ENCODE data around the gene FBXO31. TPM values are rescaled to one million over a fixed set of nuclear protein-coding genes. Genes with fewer than 3 reads are reported as not detected.
A peak's percentile ranks its signal among the peaks of the same experiment; 100 is the strongest.

FBXO31 gene
- total and polyA plus RNA-seq, 9 of the 15 experiments (the other 6 are each of a cell fraction or from before 2014, with no cell fraction given): 0.18 to 33.3 (median 10.9) TPM

DNA sequence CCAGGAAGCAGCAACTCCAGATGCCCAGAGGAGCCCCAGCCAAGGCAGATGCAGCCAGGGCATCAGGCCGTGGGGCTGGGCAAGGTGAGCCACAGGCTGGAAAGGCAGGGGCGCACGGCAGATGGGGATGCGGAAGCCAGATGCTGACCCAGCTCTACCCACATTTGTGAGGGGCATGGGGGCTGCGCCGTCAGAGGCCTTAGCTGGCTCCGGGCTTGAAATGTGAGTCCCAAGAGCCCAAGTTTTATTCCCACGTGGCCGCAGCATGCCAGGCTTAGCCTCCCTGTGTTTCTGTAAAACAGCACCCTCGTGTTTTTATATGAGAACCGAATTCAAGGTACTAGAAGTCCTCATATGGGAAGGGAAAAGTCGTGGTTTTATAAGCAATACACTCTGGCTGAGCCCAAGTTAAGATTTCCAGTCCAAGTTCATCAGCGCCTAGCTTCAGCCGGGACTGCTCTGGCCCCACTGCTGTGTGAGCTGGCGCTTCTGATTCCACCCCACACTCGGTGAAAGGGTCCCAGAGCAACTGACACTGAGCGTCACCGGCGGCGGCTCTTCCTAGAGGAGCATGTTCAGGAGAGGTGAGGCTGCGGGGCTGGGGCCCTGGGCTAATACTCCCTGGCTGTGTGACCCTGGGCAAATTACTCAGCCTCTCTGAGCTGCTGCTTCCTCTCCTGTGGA is 59.7 kb downstream of the FBXO31 start:
- no peak for ATAC-seq
- Histone ChIP-seq H3K4me1 (replicated peaks in 1 of 2; ENCODE audit: control insufficient read depth in 2 of 2, insufficient read depth in 2 of 2, low read length in 2 of 2) (peaks cover 5 to 31% of the 10 kb centered on the region in 2 experiments), H2AFZ (ENCODE audit: low read depth, low read length) (no peak overlapping the region), H3K4me2 (ENCODE audit: insufficient read depth, low read length) (no peak overlapping the region), H3K9ac (ENCODE audit: insufficient read depth in 1 of 2, low read depth in 2 of 2, low read length in 2 of 2) (peak overlapping the region in 1 of 2 experiments; percentile 57; a peak in 2 of 4 replicates), H3K79me2 (ENCODE audit: control insufficient read depth, insufficient read depth, low read length) (peaks cover 3% of the 10 kb centered on the region), H3K9me3 (replicated peaks; ENCODE audit: control insufficient read depth, insufficient read depth, low read depth, low read length) (no peaks in the 10 kb centered on the region), H3K27ac (ENCODE audit: extremely low read depth, low read depth, low read length) (no peak overlapping the region), H3K4me3 (no peak overlapping the region), H3K27me3 (ENCODE audit: control insufficient read depth in 2 of 2, insufficient read depth in 2 of 2, low read length in 2 of 2) (no peaks in the 10 kb centered on the region), H3K9me1 (ENCODE audit: control insufficient read depth, insufficient read depth, low read length) (peaks cover 5% of the 10 kb centered on the region), H4K20me1 (replicated peaks; ENCODE audit: control insufficient read depth, insufficient read depth, low read length) (peaks cover 5% of the 10 kb centered on the region; the same call in 1 of the 2 replicates), H3K36me3 (ENCODE audit: control insufficient read depth, insufficient read depth, low read length) (peaks cover 25% of the 10 kb centered on the region)
- TF ChIP-seq ZFP36 (IDR thresholded peaks at IDR 0.05; ENCODE audit: low read depth, low read length, partially characterized antibody) (peak; percentile 47), ELF2 (CRISPR knock-in tag; IDR thresholded peaks at IDR 0.05) (no peak)
- CTCF ChIA-PET (ENCODE audit: low intra/inter-chr PET ratio): no interaction called here
- FAIRE-seq: no peak
- 85% methylated on average over 21 of the region's 21 CpGs for WGBS (ENCODE audit: insufficient coverage, low coverage, missing lambda C conversion rate)
- in situ Hi-C loops (cut with MboI) (no loop called here), intact Hi-C loops (cut with micrococcal nuclease) (loop anchor here (10.0 kb wide), 1 partner anchor 311 kb away; no protein-coding TSS in a partner anchor)
- no peak for DNase-seq (ENCODE audit: extremely low read depth in 1 of 4, low spot score in 3 of 4)
- BruUV-seq (replicated peaks): no TSS peak
- POLR2A ChIA-PET: interaction anchor here (0.6 to 1.2 kb wide), 3 partner anchors 15 to 1683 kb away, joined by 3 read pairs; no protein-coding TSS in a partner anchor

Measured in K562 (cell line).